DOHH2 (cell line): ENCODE results near the gene CATSPER1.
A peak's percentile ranks its signal among the peaks of the same experiment; 100 is the strongest.

Experiments used
- H3F3A ChIP-seq: fragments of 200-600 bp; sonication (generic), shearing (Covaris generic); 2 replicates; pipeline ENCODE4 v1.6.0; 2016; ENCODE audit warnings: antibody characterized with exemption, mild to moderate bottlenecking; ENCODE audit not compliant: control insufficient read depth, insufficient read depth
- H3K27ac ChIP-seq: fragments of 200-600 bp; sonication (generic); 2 replicates; pipeline ENCODE4 v1.5.1; 2014; ENCODE audit warnings: low read depth, mild to moderate bottlenecking, low read length, moderate library complexity
- H3K27me3 ChIP-seq: fragments of 200-600 bp; sonication (generic); 2 replicates; pipeline ENCODE4 v1.6.1; 2014; ENCODE audit warnings: mild to moderate bottlenecking, low read length, mixed read lengths; ENCODE audit not compliant: control insufficient read depth
- H3K36me3 ChIP-seq: fragments of 200-600 bp; sonication (generic); 2 replicates; pipeline ENCODE4 v1.6.1; 2014; ENCODE audit warnings: mild to moderate bottlenecking, low read length, moderate library complexity, mixed read lengths; ENCODE audit not compliant: control insufficient read depth
- H3K4me1 ChIP-seq: fragments of 200-600 bp; sonication (generic); 2 replicates; pipeline ENCODE4 v1.6.1; 2014; ENCODE audit warnings: mild to moderate bottlenecking, low read length, mixed read lengths; ENCODE audit not compliant: control insufficient read depth
- H3K4me2 ChIP-seq: fragments of 200-600 bp; sonication (generic); 2 replicates; pipeline ENCODE4 v1.6.0; 2014; ENCODE audit warnings: mild to moderate bottlenecking, low read length, moderate library complexity
- H3K4me3 ChIP-seq: fragments of 200-600 bp; sonication (generic); 2 replicates; pipeline ENCODE4 v1.5.1; 2014; ENCODE audit warnings: mild to moderate bottlenecking, low read length, mixed read lengths
- H3K79me2 ChIP-seq: fragments of 200-600 bp; sonication (generic); 2 replicates; pipeline ENCODE4 v1.6.1; 2014; ENCODE audit warnings: mild to moderate bottlenecking, low read length, mixed read lengths; ENCODE audit not compliant: control insufficient read depth
- H3K9me2 ChIP-seq: fragments of 200-600 bp; sonication (generic); replicated peaks from 2 replicates; pipeline ENCODE4 v1.6.1; 2014; ENCODE audit warnings: mild to moderate bottlenecking, low read length, mixed read lengths; ENCODE audit not compliant: control insufficient read depth
- H3K9me3 ChIP-seq: fragments of 200-600 bp; sonication (generic); 2 replicates; pipeline ENCODE4 v1.6.1; 2014; ENCODE audit warnings: antibody characterized with exemption, low read length, mixed read lengths; ENCODE audit not compliant: control insufficient read depth, insufficient read depth
- H4K20me1 ChIP-seq: fragments of 200-600 bp; sonication (generic); 2 replicates; pipeline ENCODE4 v1.6.0; 2014; ENCODE audit warnings: low read depth, mild to moderate bottlenecking, antibody characterized with exemption, low read length, moderate library complexity; ENCODE audit not compliant: control insufficient read depth, insufficient read depth
- EZH2phosphoT487 ChIP-seq: fragments of 200-600 bp; sonication (generic); IDR thresholded peaks from 2 replicates; pipeline ENCODE4 v1.6.1; 2017; ENCODE audit warnings: borderline replicate concordance, mild to moderate bottlenecking, antibody characterized with exemption, low read length, moderate library complexity, mixed read lengths
- TF ChIP-seq, protein P1 (sequence below): fragments of 200-600 bp; sonication (generic); IDR thresholded peaks from one replicate; pipeline ENCODE4 v1.5.1; 2014; ENCODE audit warnings: antibody characterized with exemption, mild to moderate bottlenecking, low read depth, low read length; ENCODE audit not compliant: poor library complexity, severe bottlenecking

CATSPER1 gene

GRCh38 chr11:66070604-66071380, 44.5 kb upstream of the CATSPER1 start:
- Histone ChIP-seq H3K4me3 (peak overlapping the region; percentile 80), H3K4me2 (peak overlapping the region; percentile 91), H3K4me1 (peaks cover 65% of the 10 kb centered on the region), H3K79me2 (peaks cover 61% of the 10 kb centered on the region), H3K9me3 (no peaks in the 10 kb centered on the region), H4K20me1 (0 out of 2 replicates have a peak, but pooled peaks cover 5% of the 10 kb centered on the region), H3K27me3 (no peaks in the 10 kb centered on the region), H3K36me3 (peaks cover 77% of the 10 kb centered on the region), H3K27ac (peak overlapping the region; percentile 45), H3K9me2 (no peaks in the 10 kb centered on the region), H3F3A (peaks cover 44% of the 10 kb centered on the region)
- TF ChIP-seq EZH2phosphoT487: no peak
- TF ChIP-seq, protein P1, sequence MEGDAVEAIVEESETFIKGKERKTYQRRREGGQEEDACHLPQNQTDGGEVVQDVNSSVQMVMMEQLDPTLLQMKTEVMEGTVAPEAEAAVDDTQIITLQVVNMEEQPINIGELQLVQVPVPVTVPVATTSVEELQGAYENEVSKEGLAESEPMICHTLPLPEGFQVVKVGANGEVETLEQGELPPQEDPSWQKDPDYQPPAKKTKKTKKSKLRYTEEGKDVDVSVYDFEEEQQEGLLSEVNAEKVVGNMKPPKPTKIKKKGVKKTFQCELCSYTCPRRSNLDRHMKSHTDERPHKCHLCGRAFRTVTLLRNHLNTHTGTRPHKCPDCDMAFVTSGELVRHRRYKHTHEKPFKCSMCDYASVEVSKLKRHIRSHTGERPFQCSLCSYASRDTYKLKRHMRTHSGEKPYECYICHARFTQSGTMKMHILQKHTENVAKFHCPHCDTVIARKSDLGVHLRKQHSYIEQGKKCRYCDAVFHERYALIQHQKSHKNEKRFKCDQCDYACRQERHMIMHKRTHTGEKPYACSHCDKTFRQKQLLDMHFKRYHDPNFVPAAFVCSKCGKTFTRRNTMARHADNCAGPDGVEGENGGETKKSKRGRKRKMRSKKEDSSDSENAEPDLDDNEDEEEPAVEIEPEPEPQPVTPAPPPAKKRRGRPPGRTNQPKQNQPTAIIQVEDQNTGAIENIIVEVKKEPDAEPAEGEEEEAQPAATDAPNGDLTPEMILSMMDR: no peak

DNA sequence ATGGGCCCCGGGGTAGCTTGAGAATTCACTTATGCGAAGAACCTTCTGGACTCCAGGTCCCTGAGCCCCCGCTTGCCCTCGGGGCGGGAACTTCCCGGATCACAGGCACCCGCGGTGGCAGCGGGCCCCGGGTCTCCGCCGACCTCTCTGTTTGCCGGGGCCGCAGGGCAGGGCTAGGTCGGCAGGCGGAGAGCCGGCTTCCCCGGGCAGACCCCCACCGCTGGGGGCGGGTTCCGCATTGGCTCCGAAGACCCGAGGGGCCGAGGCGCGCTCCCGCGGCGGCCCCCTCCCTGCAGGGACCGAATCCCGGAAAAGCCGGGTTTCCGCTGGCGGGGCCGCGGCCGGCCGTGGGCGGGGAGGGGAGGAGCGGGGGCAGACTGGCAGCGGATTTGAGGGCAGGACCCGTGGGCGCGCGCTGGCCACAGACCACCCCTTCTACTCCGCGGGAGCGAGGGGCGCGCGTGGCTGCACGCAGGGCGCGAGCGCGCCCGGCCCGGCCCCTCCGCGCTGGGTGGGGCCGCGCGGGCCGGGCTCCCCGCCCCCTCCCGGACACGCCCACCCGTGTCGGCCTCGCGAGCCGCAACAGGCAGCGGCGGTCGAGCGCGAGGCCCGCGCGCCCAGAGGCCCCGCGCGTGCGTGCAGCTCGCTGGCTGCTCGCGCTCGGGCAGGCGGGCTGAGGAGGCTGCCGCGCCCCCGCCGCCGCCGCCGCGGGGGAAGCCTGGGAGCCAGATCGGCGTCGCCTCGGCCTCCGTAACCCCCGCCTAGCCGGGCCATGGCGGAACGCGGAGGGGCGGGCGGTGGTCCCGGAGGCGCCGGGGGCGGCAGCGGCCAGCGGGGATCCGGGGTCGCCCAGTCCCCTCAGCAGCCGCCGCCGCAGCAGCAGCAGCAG, 43.7 kb upstream of the CATSPER1 start, which contains the start of gene PACS1:
TSS of gene PACS1 (plus strand) at position 558 of the 889 bp plus-strand sequence. CDS start at position 773, 215 bp downstream.
- H3K9me3 ChIP-seq: no peaks in the 10 kb centered on the region
- peak within 1 kb of the TSS; percentile 76 for H3K27ac ChIP-seq
- no peaks in the 10 kb centered on the region for H3K27me3 ChIP-seq
- TF ChIP-seq, protein P1: no peak
- no peak for TF ChIP-seq EZH2phosphoT487
- H3K4me1 ChIP-seq: peaks cover 65% of the 10 kb centered on the region
- H3K4me3 ChIP-seq: peak within 1 kb of the TSS; percentile 80
- H3K36me3 ChIP-seq: peaks cover 80% of the 10 kb centered on the region
- peaks cover 57% of the 10 kb centered on the region for H3K79me2 ChIP-seq
- H3F3A ChIP-seq: peaks cover 52% of the 10 kb centered on the region
- H4K20me1 ChIP-seq: 0 out of 2 replicates have a peak, but pooled peaks cover 5% of the 10 kb centered on the region
- no peaks in the 10 kb centered on the region for H3K9me2 ChIP-seq
- H3K4me2 ChIP-seq: peak within 1 kb of the TSS; percentile 91

- H3K4me1 ChIP-seq: peaks cover 60% of the 10 kb centered on the region
- H3K9me3 ChIP-seq: no peaks in the 10 kb centered on the region
- peak overlapping the region; percentile 70 for H3K4me2 ChIP-seq
- H3K4me3 ChIP-seq: peak overlapping the region; percentile 75
- H4K20me1 ChIP-seq: 0 out of 2 replicates have a peak, but pooled peaks cover 5% of the 10 kb centered on the region
- no peaks in the 10 kb centered on the region for H3K27me3 ChIP-seq
- peaks cover 54% of the 10 kb centered on the region for H3K79me2 ChIP-seq
- peaks cover 56% of the 10 kb centered on the region for H3F3A ChIP-seq
- peak overlapping the region; percentile 76 for H3K27ac ChIP-seq
- H3K36me3 ChIP-seq: peaks cover 82% of the 10 kb centered on the region
- no peak for TF ChIP-seq EZH2phosphoT487
- TF ChIP-seq, protein P1: peak; percentile 62
- no peaks in the 10 kb centered on the region for H3K9me2 ChIP-seq
Observed at GRCh38 chr11:66068923-66069714, 42.8 kb upstream of the CATSPER1 start.
